ENCODE results near the gene CAMLG.

CAMLG gene

DNA sequence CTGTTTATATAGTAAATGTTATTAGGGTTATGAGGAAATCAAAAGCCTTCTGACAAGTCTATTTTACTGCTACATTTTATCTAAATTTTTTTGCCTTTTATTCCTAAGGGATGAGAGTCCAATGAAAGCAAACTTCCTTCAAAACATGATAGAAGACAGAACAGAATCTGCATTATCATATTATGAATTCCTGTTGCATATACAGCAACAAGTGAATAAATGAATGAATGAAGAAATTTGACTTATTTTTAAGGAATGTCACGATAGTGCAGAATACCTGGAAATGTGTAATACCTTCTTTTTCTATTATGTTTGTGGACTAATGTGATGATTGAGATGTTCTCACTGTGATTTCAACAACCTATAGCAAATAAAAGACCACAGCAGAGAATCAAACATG, 13.5 kb upstream of the CAMLG start:
- TF ChIP-seq, protein P1, sequence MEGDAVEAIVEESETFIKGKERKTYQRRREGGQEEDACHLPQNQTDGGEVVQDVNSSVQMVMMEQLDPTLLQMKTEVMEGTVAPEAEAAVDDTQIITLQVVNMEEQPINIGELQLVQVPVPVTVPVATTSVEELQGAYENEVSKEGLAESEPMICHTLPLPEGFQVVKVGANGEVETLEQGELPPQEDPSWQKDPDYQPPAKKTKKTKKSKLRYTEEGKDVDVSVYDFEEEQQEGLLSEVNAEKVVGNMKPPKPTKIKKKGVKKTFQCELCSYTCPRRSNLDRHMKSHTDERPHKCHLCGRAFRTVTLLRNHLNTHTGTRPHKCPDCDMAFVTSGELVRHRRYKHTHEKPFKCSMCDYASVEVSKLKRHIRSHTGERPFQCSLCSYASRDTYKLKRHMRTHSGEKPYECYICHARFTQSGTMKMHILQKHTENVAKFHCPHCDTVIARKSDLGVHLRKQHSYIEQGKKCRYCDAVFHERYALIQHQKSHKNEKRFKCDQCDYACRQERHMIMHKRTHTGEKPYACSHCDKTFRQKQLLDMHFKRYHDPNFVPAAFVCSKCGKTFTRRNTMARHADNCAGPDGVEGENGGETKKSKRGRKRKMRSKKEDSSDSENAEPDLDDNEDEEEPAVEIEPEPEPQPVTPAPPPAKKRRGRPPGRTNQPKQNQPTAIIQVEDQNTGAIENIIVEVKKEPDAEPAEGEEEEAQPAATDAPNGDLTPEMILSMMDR (conservative IDR thresholded peaks at IDR 0.05; ENCODE audit: low read depth), result no peak
- ChIA-PET CTCF (interaction anchor here (0.6 kb wide), 1 partner anchor 99 kb away, joined by 3 read pairs; no protein-coding TSS in a partner anchor), POLR2A (ENCODE audit: low non-redundant PET) (no interaction called here)
- H3K27ac ChIP-seq, result no peak overlapping the region
- no peak for DNase-seq (ENCODE audit: low spot score)

DNA sequence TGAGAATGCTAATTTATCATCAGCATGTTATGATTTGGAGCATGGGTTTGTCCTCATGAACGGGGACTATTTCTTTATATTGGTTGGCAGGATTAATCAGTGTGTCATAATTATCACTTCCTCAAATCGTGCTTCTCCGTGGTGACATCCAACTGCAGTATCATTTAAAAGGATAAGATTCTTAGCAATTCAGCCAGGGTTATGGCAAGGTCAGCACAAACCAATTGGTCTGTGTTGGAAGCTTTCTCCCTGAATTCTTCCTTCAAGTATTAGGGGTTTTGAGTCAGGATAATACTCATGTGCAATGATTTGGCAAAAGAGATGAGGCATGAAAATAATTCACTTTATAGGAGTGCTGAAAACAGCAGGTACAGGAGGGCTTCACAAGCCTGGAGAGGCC, 5.5 kb upstream of the CAMLG start:
- H3K27ac ChIP-seq, result no peak overlapping the region
- ChIA-PET POLR2A (ENCODE audit: low non-redundant PET) (no interaction called here), CTCF (interaction anchor here (0.6 to 0.7 kb wide), 4 partner anchors 74 to 426 kb away, joined by 3 to 4 read pairs (median 3); no protein-coding TSS in a partner anchor)
- DNase-seq (ENCODE audit: low spot score), result no peak
- TF ChIP-seq, protein P1 (conservative IDR thresholded peaks at IDR 0.05; ENCODE audit: low read depth), result no peak

DNA sequence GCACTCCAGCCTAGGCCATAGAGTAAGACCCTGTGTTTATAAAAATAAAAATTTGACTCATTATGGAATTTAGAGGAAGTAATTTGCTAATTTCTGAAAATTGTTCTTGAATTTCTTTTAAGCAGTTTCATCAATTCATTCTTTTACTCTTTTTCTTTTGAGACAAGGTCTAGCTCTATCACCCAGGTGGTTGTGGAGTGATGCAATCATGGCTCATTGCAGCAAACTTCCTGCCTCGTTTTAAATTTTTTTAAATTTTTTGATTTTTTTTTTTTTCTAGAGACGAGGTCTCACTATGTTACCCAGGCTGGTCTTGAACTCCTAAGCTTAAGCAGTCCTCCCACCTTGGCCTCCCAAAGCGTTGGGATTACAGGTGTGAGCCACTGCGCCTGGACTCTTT, 3.1 kb upstream of the CAMLG start:
- ChIA-PET CTCF (interaction anchor here (0.6 to 1.2 kb wide), 3 partner anchors 30 to 600 kb away, joined by 3 to 4 read pairs (median 3); no protein-coding TSS in a partner anchor), POLR2A (ENCODE audit: low non-redundant PET) (no interaction called here)
- no peak for DNase-seq (ENCODE audit: low spot score)
- TF ChIP-seq, protein P1 (conservative IDR thresholded peaks at IDR 0.05; ENCODE audit: low read depth), result no peak
- H3K27ac ChIP-seq, result no peak overlapping the region

DNA sequence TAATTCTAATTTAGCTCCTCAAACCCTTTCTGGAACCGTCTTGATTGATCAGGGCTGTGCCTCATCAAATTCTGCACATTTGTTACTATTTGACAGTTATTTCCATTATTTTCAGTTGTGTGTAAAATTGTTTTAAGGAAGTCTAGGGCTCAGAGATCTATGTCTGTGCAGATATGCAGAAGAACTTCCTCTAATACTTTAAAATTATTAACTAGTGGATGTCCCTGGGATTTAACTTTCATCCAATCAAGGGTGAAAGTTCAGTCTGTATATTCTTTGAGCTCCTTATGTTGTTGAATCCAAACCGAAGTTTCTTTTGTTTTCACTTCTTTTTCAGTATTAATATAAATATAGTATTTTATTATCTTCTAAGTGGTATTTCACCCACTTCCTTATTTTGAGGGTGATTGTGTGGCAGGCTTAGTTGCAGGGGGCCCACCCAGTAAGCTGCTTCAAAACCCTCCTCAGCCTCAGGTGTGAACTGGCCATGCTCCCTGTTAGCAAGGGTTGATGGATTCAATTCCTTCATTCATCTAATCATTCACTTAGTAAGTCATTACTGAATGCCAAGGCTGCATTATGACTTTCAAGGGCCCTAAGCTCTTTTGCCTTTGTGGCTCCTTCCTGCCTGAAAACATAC, 2.1 kb upstream of the CAMLG start:
- DNase-seq (ENCODE audit: low spot score), result no peak
- CTCF ChIA-PET, result interaction anchor here (0.6 to 1.2 kb wide), 2 partner anchors 31 to 52 kb away, joined by 4 read pairs; no protein-coding TSS in a partner anchor
- POLR2A ChIA-PET (ENCODE audit: low non-redundant PET), result interaction anchor here (0.5 kb wide), 1 partner anchor 9 kb away, joined by 4 read pairs; no protein-coding TSS in a partner anchor
- TF ChIP-seq, protein P1 (conservative IDR thresholded peaks at IDR 0.05; ENCODE audit: low read depth), result no peak
- H3K27ac ChIP-seq, result no peak overlapping the region

DNA sequence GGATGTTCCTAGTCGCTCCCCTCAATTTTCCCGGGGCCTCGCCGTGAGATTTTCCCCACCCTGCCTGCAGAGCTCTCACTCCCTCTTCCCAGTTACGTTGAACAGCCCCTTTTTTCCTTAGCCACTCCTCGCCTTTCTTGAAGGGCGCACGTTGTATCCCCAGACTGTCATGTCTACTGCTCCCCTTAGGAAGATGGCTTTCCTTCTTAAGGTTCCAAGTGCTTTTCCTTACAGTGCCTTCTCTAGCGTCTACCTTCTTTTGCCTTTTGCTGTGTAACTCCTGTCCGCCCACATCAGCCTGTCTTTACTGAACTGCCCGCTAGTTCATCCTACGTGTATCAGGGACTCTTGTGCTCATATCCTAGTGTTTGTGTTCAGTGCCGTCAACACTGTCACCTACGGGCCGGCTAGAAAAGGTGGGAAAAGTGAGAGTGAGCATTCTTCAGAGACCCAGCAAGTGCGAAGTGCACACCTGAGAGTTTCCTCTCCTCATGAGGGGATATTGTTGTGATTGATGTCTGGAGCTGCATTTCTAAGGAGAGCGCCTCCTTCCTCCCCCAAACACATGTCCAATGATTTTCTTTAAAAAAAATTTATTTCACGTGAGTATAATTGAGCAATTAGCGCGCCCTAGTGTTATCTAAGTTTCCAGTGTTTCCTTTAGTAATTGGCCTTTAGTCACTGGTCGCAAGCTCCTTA, 764 bp downstream of the CAMLG start:
- CTCF ChIA-PET, result interaction anchor here (0.5 to 1.4 kb wide), 8 partner anchors 19 to 391 kb away, joined by 3 to 5 read pairs (median 4); partner anchors contain the start of genes DDX46 and SEC24A
- peak; percentile 68 for DNase-seq (ENCODE audit: low spot score)
- POLR2A ChIA-PET (ENCODE audit: low non-redundant PET), result interaction anchor here (0.7 kb wide), 1 partner anchor 513 kb away, joined by 3 read pairs; the partner anchor contains the start of gene PPP2CA
- peak overlapping the region; percentile 88 for H3K27ac ChIP-seq
- TF ChIP-seq, protein P1 (conservative IDR thresholded peaks at IDR 0.05; ENCODE audit: low read depth), result peak; percentile 65

DNA sequence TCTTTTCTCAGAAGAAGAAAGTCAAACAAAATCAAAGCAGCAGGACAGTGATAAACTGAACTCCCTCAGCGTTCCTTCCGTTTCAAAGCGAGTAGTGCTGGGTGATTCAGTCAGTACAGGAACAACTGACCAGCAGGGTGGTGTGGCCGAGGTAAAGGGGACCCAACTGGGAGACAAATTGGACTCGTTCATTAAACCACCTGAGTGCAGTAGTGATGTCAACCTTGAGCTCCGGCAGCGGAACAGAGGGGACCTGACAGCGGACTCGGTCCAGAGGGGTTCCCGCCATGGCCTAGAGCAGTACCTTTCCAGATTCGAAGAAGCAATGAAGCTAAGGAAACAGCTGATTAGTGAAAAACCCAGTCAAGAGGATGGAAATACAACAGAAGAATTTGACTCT, 2.7 kb downstream of the CAMLG start:
- POLR2A ChIA-PET (ENCODE audit: low non-redundant PET), result no interaction called here

More for the DNA sequence above, 2.7 kb downstream of the CAMLG start:
- no peak for DNase-seq (ENCODE audit: low spot score)
- TF ChIP-seq, protein P1 (conservative IDR thresholded peaks at IDR 0.05; ENCODE audit: low read depth), result no peak
- CTCF ChIA-PET, result interaction anchor here (1.1 kb wide), 1 partner anchor 14 kb away, joined by 5 read pairs; no protein-coding TSS in a partner anchor
- no peak overlapping the region for H3K27ac ChIP-seq

Measured in RWPE1 (cell line).